ENCODE results near the gene NHP2. TPM values are rescaled to one million over a fixed set of nuclear protein-coding genes. Genes with fewer than 3 reads are reported as not detected.
"Not testable (repeated sequence)": the region's sequence is repeated elsewhere in the genome, so short reads cannot be mapped to it uniquely, and the experiment has no call there.

NHP2 gene
- polyA plus RNA-seq, 3 donors, result 102 to 123 (median 104) TPM

DNA sequence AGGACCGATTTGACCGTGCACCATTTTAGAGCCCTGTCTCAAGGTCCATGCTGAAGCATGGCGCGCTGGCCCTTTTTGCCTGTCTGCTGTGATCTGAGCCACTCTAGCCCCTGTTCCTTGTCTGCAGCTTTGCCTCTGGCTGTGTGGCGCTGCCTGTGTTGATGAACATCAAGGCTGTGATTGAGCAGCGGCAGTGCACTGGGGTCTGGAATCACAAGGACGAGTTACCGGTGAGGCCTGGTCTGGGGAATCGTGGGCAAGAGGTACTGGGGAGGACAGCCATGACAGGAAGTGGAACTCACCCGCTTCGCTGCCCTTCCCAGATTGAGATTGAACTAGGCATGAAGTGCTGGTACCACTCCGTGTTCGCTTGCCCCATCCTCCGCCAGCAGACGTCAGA lies 6.3 kb downstream of the NHP2 start:
- DNase-seq (ENCODE audit: extremely low read depth in 1 of 11, low read depth in 9 of 11, low spot score in 4 of 11), result no peak

GRCh38 chr5:178145965-178146820 lies 7.5 kb downstream of the NHP2 start:
- no peak for DNase-seq (ENCODE audit: extremely low read depth in 1 of 11, low read depth in 9 of 11, low spot score in 4 of 11)

- peak in 2 of 11 donors; percentile 53 to 65 for DNase-seq (ENCODE audit: extremely low read depth in 1 of 11, low read depth in 9 of 11, low spot score in 4 of 11)
These were observed 9.8 kb downstream of the NHP2 start for GRCh38 chr5:178143901-178144300.

DNA sequence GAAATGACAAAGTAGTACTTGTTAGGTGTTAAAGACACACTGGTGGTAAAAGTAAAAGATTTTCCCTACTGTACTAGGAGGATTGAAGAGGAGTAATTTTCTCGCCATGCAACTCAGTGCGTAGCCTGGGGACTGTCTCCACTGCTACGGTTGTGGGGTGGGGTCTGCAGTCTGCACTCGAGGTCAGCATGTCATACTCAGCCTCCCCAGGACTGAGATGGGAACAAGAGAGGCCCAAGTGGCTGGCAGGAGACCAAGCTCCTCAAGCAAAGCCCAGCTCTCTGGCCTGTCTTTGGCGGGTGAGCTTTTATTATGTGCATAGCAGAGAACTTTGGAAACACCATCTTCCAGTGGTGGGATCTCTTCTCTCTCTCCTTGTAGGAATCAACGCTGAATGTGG lies 10.4 kb downstream of the NHP2 start:
- DNase-seq (ENCODE audit: extremely low read depth in 1 of 11, low read depth in 9 of 11, low spot score in 4 of 11), result no peak

GRCh38 chr5:178142642-178143041 lies 11.0 kb downstream of the NHP2 start:
- DNase-seq (ENCODE audit: extremely low read depth in 1 of 11, low read depth in 9 of 11, low spot score in 4 of 11), result no peak

- DNase-seq (ENCODE audit: extremely low read depth in 1 of 11, low read depth in 9 of 11, low spot score in 4 of 11), result no peak
These were observed 12.1 kb downstream of the NHP2 start for GRCh38 chr5:178141550-178141949.

- DNase-seq (ENCODE audit: extremely low read depth in 1 of 11, low read depth in 9 of 11, low spot score in 4 of 11), result no peak
These were observed 15.7 kb downstream of the NHP2 start for GRCh38 chr5:178137991-178138390.

- DNase-seq (ENCODE audit: extremely low read depth in 1 of 11, low read depth in 9 of 11, low spot score in 4 of 11), result no peak
These were observed 16.7 kb downstream of the NHP2 start for GRCh38 chr5:178136990-178137389.

GRCh38 chr5:178131446-178131996 lies 22.2 kb downstream of the NHP2 start:
- no peak for DNase-seq (ENCODE audit: extremely low read depth in 1 of 11, low read depth in 9 of 11, low spot score in 4 of 11)

DNA sequence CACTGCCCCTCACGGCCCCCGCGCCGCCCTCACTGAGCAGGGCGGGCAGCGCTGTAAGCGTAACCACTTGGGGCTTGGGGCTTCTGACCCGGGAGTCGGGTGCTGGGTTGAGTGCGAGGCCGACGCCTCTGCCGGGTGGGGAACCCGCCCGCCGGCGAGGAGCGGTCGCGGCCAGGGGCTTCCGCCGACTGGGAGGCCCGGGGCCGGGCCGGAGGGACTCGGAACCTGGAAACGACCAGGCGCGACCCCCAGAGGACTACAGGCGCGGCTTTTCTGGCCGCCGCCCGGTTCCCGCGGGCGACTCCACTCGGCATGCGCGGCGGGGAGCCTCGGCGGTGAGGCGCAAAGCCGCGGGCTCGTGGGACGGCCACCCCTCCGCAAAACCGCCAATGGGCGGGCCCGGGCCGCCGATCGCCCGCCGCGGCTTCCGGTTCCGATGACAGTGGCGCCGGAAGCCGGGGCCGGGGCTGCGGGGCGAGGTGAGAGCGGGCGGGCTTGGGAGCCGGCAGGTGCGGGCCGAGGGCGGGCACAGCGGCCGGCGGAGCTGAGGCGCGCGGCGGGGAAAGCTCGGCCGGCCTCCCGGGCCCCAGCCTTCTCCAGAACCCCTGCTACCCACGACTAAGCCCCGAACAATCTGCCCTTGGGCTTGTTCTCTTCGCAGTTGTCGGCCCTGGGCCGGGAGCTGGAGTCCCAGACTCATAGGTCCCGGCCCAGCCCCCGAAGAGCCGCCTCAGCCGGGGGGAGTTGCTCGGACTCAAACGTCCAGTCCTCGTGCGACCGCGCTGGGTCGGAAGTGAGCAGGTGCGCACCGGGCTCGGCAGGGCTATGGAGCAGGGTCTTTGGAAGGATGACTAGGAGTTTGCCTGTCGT lies 22.9 kb downstream of the NHP2 start, which contains the start of gene RMND5B:
RMND5B (plus strand) TSS at position 439 of the 870 bp plus-strand sequence. CDS start 7,106 bp downstream, outside the sequence.
- DNase-seq (ENCODE audit: extremely low read depth in 1 of 11, low read depth in 9 of 11, low spot score in 4 of 11), result peak in 8 of 11 donors; percentile 56 to 81 (median 76)

GRCh38 chr5:178130234-178130575 lies 23.5 kb downstream of the NHP2 start:
- not testable (repeated sequence) for DNase-seq (ENCODE audit: extremely low read depth in 1 of 11, low read depth in 9 of 11, low spot score in 4 of 11)

DNA sequence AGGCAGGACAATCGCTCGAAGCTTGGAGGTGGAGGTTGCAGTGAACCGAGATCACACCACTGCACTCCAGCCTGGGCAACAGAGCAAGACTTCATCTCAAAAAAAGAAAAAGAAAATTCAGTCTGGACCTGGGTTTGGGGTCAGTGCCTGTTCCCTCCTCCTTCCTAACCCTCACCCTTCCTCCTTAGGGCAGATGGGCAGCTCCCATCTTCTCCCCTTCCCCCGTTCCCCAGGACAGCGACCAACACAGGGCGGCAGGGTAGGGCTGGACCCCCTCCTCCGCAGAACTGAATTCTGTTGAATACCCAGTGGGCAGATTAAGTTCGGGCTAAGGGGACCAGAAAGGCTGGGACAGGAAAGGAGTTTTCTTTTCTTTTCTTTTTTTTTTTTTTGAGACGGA lies 24.4 kb downstream of the NHP2 start:
- no peak for DNase-seq (ENCODE audit: extremely low read depth in 1 of 11, low read depth in 9 of 11, low spot score in 4 of 11)

DNA sequence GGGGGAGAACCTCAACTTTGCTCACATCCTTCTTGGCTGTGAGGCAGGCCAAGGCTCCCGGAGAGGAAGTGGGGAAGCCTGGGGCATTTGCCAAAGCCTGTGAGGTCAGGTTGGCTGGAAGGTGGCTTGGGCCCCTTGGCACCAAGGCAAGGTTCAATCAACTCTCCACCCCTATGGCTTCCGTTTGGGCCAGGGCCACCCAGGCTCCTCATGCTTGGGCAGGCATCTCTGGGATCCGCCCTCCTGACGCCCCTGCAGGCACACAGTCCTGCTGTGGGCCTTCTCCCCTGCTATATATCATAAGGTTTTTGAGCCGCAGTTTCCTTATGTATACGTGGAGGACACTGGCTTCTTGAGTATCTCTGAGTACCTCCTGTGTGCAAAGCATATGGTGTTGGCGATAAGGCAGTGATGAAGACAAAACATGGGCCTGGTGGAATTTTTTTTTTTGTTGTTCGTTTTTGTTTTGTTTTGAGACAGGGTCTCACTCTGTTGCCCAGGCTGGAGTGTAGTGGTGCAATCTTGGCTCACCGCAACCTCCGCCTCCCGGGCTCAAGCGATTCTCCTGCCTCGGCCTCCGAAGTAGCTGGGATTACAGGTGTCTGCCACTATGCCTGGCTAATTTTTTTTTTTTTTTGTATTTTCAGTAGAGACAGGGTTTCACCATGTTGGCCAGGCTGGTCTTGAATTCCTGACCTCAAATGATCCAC lies 26.2 kb downstream of the NHP2 start:
- DNase-seq (ENCODE audit: extremely low read depth in 1 of 11, low read depth in 9 of 11, low spot score in 4 of 11), result not testable (repeated sequence)

- no peak for DNase-seq (ENCODE audit: extremely low read depth in 1 of 11, low read depth in 9 of 11, low spot score in 4 of 11)
These were observed 27.1 kb downstream of the NHP2 start for GRCh38 chr5:178126556-178126955.

DNA sequence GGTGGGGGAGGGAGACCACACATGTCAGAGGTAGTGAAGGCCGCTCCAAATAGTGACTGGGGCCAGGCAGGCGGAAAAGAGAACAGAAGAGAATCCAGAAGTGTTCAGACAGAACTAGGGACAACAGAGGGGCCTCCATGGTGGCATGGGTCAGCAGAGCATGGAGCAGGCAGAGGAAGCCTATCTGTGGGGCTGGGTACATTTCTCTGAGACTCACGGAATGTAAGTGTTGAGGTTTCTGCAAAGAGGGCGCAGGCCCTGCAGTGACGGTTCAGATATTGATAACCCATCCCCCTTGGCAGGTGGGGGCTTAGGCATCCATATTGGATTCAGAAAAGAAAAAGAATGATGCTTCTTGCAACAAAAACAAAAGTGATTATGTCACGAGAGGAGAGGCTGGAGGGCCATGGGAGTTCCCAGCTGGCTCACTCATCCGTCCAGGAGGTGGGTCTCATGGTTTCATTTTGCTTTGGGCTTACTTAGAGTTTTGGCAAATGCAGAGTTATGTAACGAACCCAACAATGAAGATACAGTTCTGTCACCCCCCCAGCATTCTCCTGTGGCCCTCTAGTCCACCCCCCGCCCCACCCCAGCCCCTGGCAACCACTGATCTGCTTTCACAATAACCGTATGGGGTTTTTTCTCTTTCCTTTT lies 28.3 kb downstream of the NHP2 start:
- no peak for DNase-seq (ENCODE audit: extremely low read depth in 1 of 11, low read depth in 9 of 11, low spot score in 4 of 11)

DNA sequence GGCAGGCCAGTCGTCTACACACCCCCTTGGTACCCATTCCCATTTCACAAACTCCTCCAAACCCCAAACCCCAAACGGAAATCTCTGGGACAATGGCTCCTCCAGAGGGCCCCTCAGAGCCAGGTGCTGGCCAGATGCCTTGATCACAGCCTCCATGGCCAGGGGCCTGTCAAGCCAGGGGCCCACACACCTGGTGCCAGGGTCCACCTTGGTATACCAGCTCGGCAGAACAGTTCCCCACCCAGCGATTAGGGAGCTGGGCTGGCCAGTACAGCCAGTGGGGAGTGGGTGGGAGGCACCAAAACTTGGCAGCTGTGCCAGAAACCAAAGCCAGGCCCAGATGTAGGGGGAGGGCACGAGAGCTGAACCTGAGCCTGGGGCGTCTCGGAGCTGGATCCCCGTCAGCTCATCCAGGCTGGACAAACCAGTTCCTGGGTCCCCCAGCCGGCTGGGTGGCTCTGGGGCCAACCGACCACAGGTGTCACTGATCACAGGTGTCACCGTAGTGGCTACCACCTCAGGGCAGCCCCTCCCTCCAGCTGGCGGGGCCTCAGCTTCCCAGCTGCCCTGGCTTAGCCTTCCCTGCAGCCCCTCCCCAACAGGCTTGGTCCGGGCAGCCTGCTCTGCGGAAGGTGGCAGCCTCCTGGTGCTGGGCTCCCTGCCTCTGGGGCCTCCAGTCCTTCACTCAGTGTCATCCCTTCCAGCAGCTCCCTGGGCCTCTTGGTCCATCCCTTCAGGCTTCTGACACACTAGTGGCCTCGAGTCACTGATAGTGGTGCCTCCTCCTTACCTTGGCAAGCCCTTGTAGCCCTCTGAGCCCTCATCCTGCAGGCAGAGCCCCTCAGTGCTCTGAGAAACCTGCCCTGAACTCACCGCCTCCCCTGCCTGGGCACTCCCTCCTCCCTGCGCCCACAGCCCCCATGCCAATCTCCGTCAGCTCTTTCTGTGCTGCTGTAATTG lies 29.4 kb downstream of the NHP2 start:
- DNase-seq (ENCODE audit: extremely low read depth in 1 of 11, low read depth in 9 of 11, low spot score in 4 of 11), result no peak

GRCh38 chr5:178123094-178123965 lies 30.4 kb downstream of the NHP2 start:
- DNase-seq (ENCODE audit: extremely low read depth in 1 of 11, low read depth in 9 of 11, low spot score in 4 of 11), result no peak

All from renal cortex interstitium (tissue), 11 donors.